ENCODE measurements around the gene TNMD.

DNA sequence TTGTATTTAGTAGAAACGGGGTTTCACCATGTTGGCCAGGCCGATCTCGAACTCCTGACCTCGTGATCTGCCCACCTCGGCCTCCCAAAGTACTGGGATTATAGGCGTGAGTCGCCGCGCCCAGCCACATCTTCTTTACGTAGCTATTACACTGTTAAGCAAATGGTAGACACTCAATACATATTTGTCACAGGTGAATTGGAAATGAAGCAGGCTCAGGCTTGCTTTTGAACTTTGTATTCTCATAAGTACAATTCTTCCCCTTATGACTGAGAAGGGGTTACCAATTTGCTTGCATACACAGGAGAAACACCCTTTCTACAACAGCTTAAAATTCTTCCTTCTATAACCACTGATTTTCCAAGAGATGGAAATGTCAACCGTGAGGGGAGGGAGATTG, 58.5 kb downstream of the TNMD start:
- TF ChIP-seq, protein P1, sequence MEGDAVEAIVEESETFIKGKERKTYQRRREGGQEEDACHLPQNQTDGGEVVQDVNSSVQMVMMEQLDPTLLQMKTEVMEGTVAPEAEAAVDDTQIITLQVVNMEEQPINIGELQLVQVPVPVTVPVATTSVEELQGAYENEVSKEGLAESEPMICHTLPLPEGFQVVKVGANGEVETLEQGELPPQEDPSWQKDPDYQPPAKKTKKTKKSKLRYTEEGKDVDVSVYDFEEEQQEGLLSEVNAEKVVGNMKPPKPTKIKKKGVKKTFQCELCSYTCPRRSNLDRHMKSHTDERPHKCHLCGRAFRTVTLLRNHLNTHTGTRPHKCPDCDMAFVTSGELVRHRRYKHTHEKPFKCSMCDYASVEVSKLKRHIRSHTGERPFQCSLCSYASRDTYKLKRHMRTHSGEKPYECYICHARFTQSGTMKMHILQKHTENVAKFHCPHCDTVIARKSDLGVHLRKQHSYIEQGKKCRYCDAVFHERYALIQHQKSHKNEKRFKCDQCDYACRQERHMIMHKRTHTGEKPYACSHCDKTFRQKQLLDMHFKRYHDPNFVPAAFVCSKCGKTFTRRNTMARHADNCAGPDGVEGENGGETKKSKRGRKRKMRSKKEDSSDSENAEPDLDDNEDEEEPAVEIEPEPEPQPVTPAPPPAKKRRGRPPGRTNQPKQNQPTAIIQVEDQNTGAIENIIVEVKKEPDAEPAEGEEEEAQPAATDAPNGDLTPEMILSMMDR (IDR thresholded peaks at IDR 0.05) = no peak
- TF ChIP-seq POLR2A (IDR thresholded peaks at IDR 0.05) = no peak
- TF ChIP-seq POLR2AphosphoS5 (IDR thresholded peaks at IDR 0.05) = no peak
- TF ChIP-seq EP300 (IDR thresholded peaks at IDR 0.05) = no peak

Measured in sigmoid colon (tissue), 4 donors.